Activated naive CD4-positive, alpha-beta T cell treated with anti-CD3 and anti-CD28 coated beads, Interleukin-2, amount 10 ng/mL, durations not matched to agents 7 days and 5 days (primary cell): Measurements from ENCODE around the gene ACTL10.
A peak's percentile ranks its signal among the peaks of the same experiment; 100 is the strongest.
"Not testable (repeated sequence)": the region's sequence is repeated elsewhere in the genome, so short reads cannot be mapped to it uniquely, and the experiment has no call there.

Experiments
- CTCF ChIA-PET: fragments of 350-600 bp; sonication (Branson Sonifier 250); formaldehyde crosslinking; loops from one replicate; lab custom pipeline; 2021; ENCODE audit warnings: antibody characterized with exemption; lab: Charles Lee
- DNase-seq: peaks from one replicate; pipeline ENCODE4 v3.0.0-alpha.2; 2020
- H3K27ac Mint-ChIP-seq: one replicate; pipeline ENCODE4 v1.8.0; 2021; ENCODE audit warnings: mild to moderate bottlenecking, moderate library complexity, mixed read lengths
- H3K27me3 Mint-ChIP-seq: one replicate; pipeline ENCODE4 v1.8.0; 2021; ENCODE audit warnings: mild to moderate bottlenecking, mixed read lengths
- H3K36me3 Mint-ChIP-seq: one replicate; pipeline ENCODE4 v1.8.0; 2021; ENCODE audit warnings: mixed read lengths
- H3K4me1 Mint-ChIP-seq: one replicate; pipeline ENCODE4 v1.8.0; 2021; ENCODE audit warnings: mixed read lengths
- H3K4me3 Mint-ChIP-seq: one replicate; pipeline ENCODE4 v1.8.0; 2021; ENCODE audit warnings: mild to moderate bottlenecking, moderate library complexity, mixed read lengths
- H3K9me3 Mint-ChIP-seq: one replicate; pipeline ENCODE4 v1.8.0; 2021; ENCODE audit warnings: mixed read lengths

ACTL10 gene

DNA sequence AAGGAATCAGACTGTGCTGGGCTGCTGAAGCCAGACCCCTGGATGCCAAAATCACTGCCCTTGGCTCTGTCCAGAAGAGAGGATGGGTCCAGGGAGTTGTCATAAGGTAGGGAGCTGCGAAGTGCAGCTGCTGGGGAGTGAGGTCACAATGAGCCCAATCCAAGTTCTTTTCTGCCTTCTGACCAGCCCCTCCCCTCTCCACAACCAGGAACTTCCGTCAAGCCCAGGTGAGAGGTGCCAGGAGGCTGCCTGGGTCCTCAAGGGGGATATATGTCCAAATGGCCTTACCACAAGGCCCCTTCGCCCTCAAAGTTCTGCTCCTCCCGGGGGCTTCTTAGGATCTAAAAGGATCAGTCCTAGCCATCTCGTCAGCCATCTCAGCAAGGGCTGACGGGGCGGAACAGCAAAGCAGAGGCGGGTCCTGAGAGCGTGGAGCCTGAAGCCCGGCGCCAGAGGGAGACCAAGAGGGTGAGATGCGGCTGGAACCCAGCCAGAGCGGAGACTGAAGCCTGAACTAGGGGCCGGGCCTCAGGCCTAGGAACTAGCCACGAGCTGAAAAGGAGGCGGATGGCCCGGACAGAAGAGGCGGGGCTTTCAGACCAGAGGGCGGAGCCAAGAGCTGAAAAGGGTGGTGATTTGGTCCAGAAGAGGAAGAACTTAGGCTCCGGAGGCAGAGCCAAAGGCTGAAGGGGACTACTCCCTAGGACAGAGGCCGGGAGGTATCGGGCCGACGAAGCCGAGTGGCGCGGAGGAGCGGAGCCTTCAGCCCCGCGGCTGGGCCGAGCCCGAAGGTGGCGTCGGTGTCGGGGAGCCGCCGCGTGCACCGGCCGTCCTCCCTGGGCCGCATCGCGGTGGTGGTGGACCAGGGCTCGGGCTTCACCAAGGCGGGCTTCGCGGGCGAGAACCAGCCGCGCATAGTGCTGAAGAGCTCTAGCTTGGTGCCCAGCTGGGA is at the start of gene ACTL10:
TSS of gene ACTL10 (plus strand) at position 651 of the 952 bp plus-strand sequence. CDS start 555 bp downstream, outside the sequence.
- H3K27ac Mint-ChIP-seq = peak within 1 kb of the TSS; percentile 95
- H3K4me1 Mint-ChIP-seq = peaks cover 65% of the 10 kb centered on the region
- H3K9me3 Mint-ChIP-seq = no peaks in the 10 kb centered on the region
- H3K4me3 Mint-ChIP-seq = peak within 1 kb of the TSS; percentile 93
- H3K36me3 Mint-ChIP-seq = peaks cover 27% of the 10 kb centered on the region
- CTCF ChIA-PET = interaction anchor here (0.8 to 4.7 kb wide), 12 partner anchors 12 to 222 kb away, joined by 3 to 43 read pairs (median 4); partner anchors contain the start of gene PXMP4
- no peaks in the 10 kb centered on the region for H3K27me3 Mint-ChIP-seq
- peak; percentile 88 for DNase-seq

GRCh38 chr20:33621717-33622400 is 44.9 kb upstream of the ACTL10 start:
- no peak for DNase-seq
- no peak overlapping the region for H3K4me3 Mint-ChIP-seq
- no peaks in the 10 kb centered on the region for H3K27me3 Mint-ChIP-seq
- peaks cover 10% of the 10 kb centered on the region for H3K4me1 Mint-ChIP-seq
- H3K27ac Mint-ChIP-seq = no peak overlapping the region
- peaks cover 39% of the 10 kb centered on the region for H3K36me3 Mint-ChIP-seq
- CTCF ChIA-PET = no interaction called here
- no peaks in the 10 kb centered on the region for H3K9me3 Mint-ChIP-seq

GRCh38 chr20:33622705-33623365 is 43.9 kb upstream of the ACTL10 start:
- Mint-ChIP-seq H3K9me3 (no peaks in the 10 kb centered on the region), H3K4me1 (peaks cover 10% of the 10 kb centered on the region), H3K36me3 (peaks cover 42% of the 10 kb centered on the region), H3K4me3 (no peak overlapping the region), H3K27me3 (no peaks in the 10 kb centered on the region), H3K27ac (no peak overlapping the region)
- CTCF ChIA-PET = interaction anchor here (1.1 kb wide), 1 partner anchor 135 kb away, joined by 3 read pairs; no protein-coding TSS in a partner anchor
- no peak for DNase-seq

GRCh38 chr20:33624399-33624798 is 42.3 kb upstream of the ACTL10 start:
- Mint-ChIP-seq H3K27me3 (no peaks in the 10 kb centered on the region), H3K4me3 (no peak overlapping the region), H3K4me1 (peaks cover 10% of the 10 kb centered on the region), H3K27ac (no peak overlapping the region), H3K36me3 (peaks cover 50% of the 10 kb centered on the region), H3K9me3 (no peaks in the 10 kb centered on the region)
- no peak for DNase-seq
- CTCF ChIA-PET = no interaction called here

DNA sequence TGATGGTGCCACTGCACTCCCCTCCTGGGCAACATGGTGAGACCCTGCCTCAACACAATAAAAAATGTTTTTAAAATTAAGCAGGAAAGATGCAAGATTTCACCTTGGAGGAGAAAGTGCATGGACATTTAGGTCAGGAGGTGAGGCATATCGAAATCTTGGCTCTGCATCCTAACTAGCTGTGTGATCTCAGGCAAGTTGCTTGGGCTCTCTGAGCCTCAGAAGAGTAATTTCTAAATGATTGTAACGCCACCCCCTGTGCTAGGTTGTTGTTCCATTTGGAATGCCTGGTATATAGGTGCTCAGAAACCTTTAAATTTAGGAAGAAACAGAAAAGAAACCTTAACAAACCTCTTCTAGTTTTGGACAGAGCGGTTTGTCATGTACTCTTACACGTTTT is 40.6 kb upstream of the ACTL10 start:
- Mint-ChIP-seq H3K4me1 (peaks cover 10% of the 10 kb centered on the region), H3K27ac (no peak overlapping the region), H3K36me3 (peaks cover 60% of the 10 kb centered on the region), H3K27me3 (no peaks in the 10 kb centered on the region), H3K4me3 (no peak overlapping the region), H3K9me3 (no peaks in the 10 kb centered on the region)
- CTCF ChIA-PET = no interaction called here
- no peak for DNase-seq

GRCh38 chr20:33627577-33628216 is 39.0 kb upstream of the ACTL10 start:
- peaks cover 10% of the 10 kb centered on the region for H3K4me1 Mint-ChIP-seq
- DNase-seq = no peak
- H3K27me3 Mint-ChIP-seq = no peaks in the 10 kb centered on the region
- H3K36me3 Mint-ChIP-seq = peaks cover 64% of the 10 kb centered on the region
- H3K4me3 Mint-ChIP-seq = no peak overlapping the region
- CTCF ChIA-PET = no interaction called here
- no peak overlapping the region for H3K27ac Mint-ChIP-seq
- no peaks in the 10 kb centered on the region for H3K9me3 Mint-ChIP-seq

DNA sequence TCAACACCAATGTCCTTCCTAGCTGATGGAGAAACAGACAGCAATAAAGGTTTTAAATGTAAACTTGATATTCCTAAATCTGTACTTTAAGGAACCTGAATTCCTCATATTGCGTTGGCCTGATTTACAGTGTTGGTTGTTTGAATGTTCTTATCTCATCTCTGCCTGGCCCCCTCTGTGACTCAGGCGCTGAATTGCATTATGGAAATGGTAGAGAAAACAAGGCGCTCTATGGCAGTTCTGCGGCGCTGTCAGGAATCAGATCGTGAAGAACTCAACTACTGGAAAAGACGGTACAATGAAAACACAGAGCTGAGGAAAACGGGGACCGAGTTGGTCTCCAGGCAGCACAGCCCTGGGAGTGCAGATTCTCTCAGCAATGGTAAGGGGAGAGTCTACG is 37.2 kb upstream of the ACTL10 start:
- Mint-ChIP-seq H3K27ac (no peak overlapping the region), H3K27me3 (no peaks in the 10 kb centered on the region), H3K36me3 (peaks cover 54% of the 10 kb centered on the region), H3K4me3 (no peak overlapping the region), H3K4me1 (peaks cover 8% of the 10 kb centered on the region), H3K9me3 (no peaks in the 10 kb centered on the region)
- no peak for DNase-seq
- CTCF ChIA-PET = no interaction called here

- Mint-ChIP-seq H3K27ac (peak overlapping the region; percentile 42), H3K4me1 (peaks cover 5% of the 10 kb centered on the region), H3K36me3 (peaks cover 53% of the 10 kb centered on the region), H3K4me3 (no peak overlapping the region), H3K27me3 (no peaks in the 10 kb centered on the region), H3K9me3 (no peaks in the 10 kb centered on the region)
- no peak for DNase-seq
- CTCF ChIA-PET = no interaction called here
Observed at GRCh38 chr20:33629979-33630378, 36.8 kb upstream of the ACTL10 start.

DNA sequence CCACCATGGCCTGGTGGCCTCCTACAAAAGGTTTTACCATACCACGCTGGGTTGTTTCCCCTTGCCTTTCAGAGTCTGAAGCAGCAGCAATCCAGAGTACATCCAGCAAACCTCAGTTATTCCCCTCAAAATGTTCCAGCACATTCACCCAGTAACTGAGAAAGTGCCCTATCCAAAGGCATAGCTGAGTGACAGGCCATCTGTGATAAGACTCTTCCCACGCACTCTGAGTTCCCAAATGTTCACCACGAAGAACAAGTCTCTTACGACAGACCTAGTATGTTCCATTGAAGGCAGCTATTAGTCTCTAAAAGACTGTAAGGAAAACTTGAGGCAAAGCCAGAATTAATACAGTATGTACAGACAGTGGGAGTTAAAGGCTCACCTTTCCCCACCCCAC is 36.2 kb upstream of the ACTL10 start:
- no peak overlapping the region for H3K27ac Mint-ChIP-seq
- H3K36me3 Mint-ChIP-seq = peaks cover 48% of the 10 kb centered on the region
- no peak for DNase-seq
- no peak overlapping the region for H3K4me3 Mint-ChIP-seq
- CTCF ChIA-PET = no interaction called here
- no peaks in the 10 kb centered on the region for H3K9me3 Mint-ChIP-seq
- H3K4me1 Mint-ChIP-seq = peaks cover 5% of the 10 kb centered on the region
- H3K27me3 Mint-ChIP-seq = no peaks in the 10 kb centered on the region

- H3K27ac Mint-ChIP-seq, H3K4me1 Mint-ChIP-seq, H3K9me3 Mint-ChIP-seq, H3K4me3 Mint-ChIP-seq, DNase-seq, H3K27me3 Mint-ChIP-seq: not testable (repeated sequence)
- CTCF ChIA-PET = interaction anchor here (0.5 kb wide), 1 partner anchor 208 kb away, joined by 3 read pairs; no protein-coding TSS in a partner anchor
- H3K36me3 Mint-ChIP-seq = peaks cover 41% of the 10 kb centered on the region
Observed at GRCh38 chr20:33631910-33632309, 34.8 kb upstream of the ACTL10 start.

DNA sequence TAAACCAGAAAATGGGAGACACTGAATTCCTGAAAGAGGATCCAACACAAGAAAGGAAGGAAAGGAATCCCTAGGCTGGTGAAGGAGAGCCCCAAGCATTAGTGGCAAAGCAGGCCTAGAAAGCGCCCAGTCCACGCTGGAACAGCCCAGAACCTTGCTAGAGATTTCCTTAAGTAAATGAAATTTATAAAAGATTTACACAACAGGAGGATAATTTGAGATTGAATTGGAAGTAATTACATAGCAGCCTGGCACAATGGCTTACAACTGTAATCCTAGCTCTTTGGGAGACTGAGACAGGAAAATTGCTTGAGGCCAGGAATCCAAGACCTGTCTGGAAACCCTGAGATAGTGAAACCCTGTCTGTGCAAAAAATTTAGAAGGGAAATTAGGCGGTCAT is 31.4 kb upstream of the ACTL10 start:
- H3K27me3 Mint-ChIP-seq = no peaks in the 10 kb centered on the region
- no peaks in the 10 kb centered on the region for H3K9me3 Mint-ChIP-seq
- no peak for DNase-seq
- CTCF ChIA-PET = interaction anchor here (0.6 kb wide), 1 partner anchor 596 kb away, joined by 3 read pairs; no protein-coding TSS in a partner anchor
- H3K27ac Mint-ChIP-seq = no peak overlapping the region
- H3K4me1 Mint-ChIP-seq = peaks cover 9% of the 10 kb centered on the region
- H3K36me3 Mint-ChIP-seq = peaks cover 42% of the 10 kb centered on the region
- H3K4me3 Mint-ChIP-seq = no peak overlapping the region

GRCh38 chr20:33636776-33637175 is 30.0 kb upstream of the ACTL10 start:
- CTCF ChIA-PET = no interaction called here
- Mint-ChIP-seq H3K27me3 (no peaks in the 10 kb centered on the region), H3K4me3 (no peak overlapping the region), H3K9me3 (no peaks in the 10 kb centered on the region), H3K36me3 (peaks cover 36% of the 10 kb centered on the region), H3K27ac (no peak overlapping the region), H3K4me1 (peaks cover 9% of the 10 kb centered on the region)
- no peak for DNase-seq

DNA sequence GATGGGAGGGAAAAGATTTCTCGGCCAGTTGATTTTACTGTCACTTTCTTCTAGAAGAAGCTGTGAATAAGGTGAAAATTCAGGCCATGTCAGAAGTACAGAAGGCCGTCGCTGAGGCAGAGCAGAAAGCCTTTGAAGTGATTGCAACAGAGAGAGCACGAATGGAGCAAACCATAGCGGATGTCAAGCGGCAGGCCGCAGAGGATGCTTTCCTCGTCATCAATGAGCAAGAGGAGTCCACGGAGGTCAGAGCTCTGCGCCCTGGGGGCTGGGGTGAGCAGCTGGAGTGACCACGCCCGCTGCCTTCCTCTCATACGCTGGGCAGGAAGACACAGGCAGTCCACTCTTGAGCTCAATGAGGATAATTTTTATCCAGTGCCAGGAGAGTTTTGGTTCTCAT is 26.5 kb upstream of the ACTL10 start:
- H3K27me3 Mint-ChIP-seq = no peaks in the 10 kb centered on the region

More for the DNA sequence above, 26.5 kb upstream of the ACTL10 start:
- H3K4me1 Mint-ChIP-seq = peaks cover 4% of the 10 kb centered on the region
- CTCF ChIA-PET = no interaction called here
- no peaks in the 10 kb centered on the region for H3K9me3 Mint-ChIP-seq
- no peak for DNase-seq
- no peak overlapping the region for H3K4me3 Mint-ChIP-seq
- peaks cover 38% of the 10 kb centered on the region for H3K36me3 Mint-ChIP-seq
- no peak overlapping the region for H3K27ac Mint-ChIP-seq
